ENCODE data around the gene SLC13A3.

SLC13A3 gene

DNA sequence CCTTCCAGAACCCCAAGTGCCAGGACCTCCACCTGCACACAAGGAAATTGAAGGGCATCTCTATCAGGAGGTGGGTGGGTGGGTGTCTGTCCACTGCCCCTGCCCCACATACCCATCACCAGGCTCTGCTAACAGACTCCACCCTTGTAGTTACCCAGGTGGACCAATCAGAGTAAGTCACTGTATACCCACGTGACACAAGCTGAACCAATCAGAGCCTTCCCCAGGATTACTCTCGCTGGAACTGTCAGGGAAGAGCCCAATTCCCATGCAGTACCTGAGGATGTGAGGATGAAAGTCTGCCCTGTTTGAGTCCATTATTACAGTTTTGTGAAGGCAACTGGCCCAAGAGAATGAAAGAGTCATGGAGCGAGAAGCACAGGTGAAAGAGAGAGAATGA is 105.0 kb downstream of the SLC13A3 start:
- Mint-ChIP-seq H3K27me3 (peaks cover 0 to 7% of the 10 kb centered on the region in 2 donors), H3K4me1 (peaks cover 14 to 29% of the 10 kb centered on the region in 2 donors), H3K4me3 (no peak overlapping the region), H3K27ac (no peak overlapping the region), H3K36me3 (no peaks in the 10 kb centered on the region), H3K9me3 (no peaks in the 10 kb centered on the region)
- DNase-seq (no peak), ATAC-seq (replicated peaks) (no peak)

DNA sequence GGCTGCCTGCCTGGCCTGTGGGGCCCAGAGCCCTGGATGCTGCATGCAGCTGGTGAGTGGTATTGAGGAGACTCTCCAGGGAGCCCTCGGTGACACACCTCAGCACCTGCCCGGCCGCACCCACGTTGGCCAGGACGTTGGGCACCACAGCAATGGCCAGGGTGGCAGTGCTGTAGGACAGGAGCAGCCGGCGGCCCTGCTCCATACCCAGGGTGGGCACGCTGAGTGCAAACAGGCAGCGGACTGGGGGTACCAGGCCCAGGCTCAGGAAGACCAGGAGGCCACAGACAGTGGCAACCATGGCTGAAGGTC is 105.5 kb downstream of the SLC13A3 start:
- Mint-ChIP-seq H3K36me3 (no peaks in the 10 kb centered on the region), H3K27me3 (peaks cover 0 to 7% of the 10 kb centered on the region in 2 donors), H3K9me3 (no peaks in the 10 kb centered on the region), H3K4me1 (peaks cover 11 to 24% of the 10 kb centered on the region in 2 donors), H3K27ac (no peak overlapping the region), H3K4me3 (no peak overlapping the region)
- DNase-seq (no peak), ATAC-seq (replicated peaks) (no peak)

DNA sequence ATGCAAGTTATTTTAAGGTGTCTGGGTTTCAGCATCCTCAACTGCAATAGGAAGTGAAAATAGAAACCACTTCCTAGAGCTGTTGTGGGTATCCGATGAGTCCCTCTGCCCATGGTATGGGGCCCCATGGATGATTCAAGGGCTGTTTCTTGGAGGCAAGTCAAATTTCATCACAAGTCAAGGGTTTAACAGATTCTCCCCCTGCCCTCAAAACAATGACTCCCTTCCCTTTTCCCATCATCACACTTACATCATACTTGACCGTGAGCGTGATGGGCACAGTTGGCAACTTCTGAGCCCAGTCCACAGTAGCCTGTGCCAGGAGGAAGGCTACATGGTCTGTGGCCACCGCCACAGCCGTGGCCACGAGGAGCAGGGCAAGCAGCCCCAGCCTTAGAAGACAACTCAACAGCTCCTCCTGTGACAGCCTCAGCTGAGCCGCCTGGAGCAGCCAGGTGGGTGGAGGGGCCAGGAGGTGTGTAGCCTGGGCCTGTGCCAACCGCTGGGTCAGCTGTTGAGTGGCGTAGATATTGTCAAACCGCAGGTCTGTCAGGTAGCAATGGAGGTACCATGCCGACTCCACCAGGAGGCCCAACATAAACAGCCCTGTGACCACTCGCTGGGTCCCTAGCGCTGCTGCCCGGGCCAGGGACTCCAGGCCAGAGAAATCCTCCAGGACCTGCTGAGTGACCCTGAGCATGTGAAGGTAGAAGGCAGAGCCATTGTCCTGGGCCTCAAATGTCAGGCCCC is 106.0 kb downstream of the SLC13A3 start:
- Mint-ChIP-seq H3K4me3 (no peak overlapping the region), H3K36me3 (no peaks in the 10 kb centered on the region), H3K4me1 (peaks cover 8 to 18% of the 10 kb centered on the region in 2 donors), H3K27ac (no peak overlapping the region), H3K27me3 (peaks cover 0 to 7% of the 10 kb centered on the region in 2 donors), H3K9me3 (no peaks in the 10 kb centered on the region)
- ATAC-seq (replicated peaks) (peak; percentile 85 to 90), DNase-seq (no peak)

DNA sequence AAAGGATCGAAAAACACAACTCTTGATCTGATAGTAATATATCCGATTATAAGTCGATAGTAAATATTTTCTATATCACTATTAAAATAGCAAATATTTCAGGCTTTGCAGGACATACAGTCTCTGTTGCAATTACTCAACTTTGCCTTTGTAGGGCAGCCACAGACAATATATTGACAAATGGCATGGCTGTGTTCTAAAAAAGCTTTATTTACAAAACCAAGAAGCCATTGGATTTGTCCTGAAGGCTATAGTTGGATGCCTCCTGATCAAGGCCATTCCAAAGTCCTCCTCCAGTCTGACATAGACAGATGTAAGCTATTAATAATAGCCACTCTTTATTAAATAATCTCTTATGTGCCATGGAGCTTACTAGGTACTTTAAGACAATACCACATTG is 106.7 kb downstream of the SLC13A3 start:
- Mint-ChIP-seq H3K4me1 (peaks cover 7 to 16% of the 10 kb centered on the region in 2 donors), H3K9me3 (no peaks in the 10 kb centered on the region), H3K36me3 (no peaks in the 10 kb centered on the region), H3K4me3 (no peak overlapping the region), H3K27ac (no peak overlapping the region), H3K27me3 (peaks cover 0 to 7% of the 10 kb centered on the region in 2 donors)
- peak in 1 of 2 donors; percentile 21 for ATAC-seq (replicated peaks)
- DNase-seq = no peak

DNA sequence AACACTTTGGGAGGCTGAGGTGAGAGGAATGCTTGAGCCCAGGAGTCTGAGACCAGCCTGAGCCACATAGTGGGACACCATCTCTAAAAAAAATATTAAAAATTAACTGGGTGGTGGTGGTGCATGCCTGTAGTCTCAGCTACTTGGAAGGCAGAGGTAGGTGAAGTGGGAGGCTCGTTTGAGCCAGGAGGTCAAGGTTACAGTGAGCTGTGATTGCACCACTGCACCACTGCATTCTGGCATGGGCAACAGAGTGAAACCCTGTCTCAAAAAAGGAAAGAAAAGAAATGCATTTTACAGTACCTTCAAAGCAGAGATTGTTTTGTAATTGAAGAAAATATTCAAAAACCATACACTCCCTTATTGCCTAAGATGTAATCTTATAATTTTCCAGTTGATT is 107.3 kb downstream of the SLC13A3 start:
- Mint-ChIP-seq H3K36me3 (no peaks in the 10 kb centered on the region), H3K27ac (no peak overlapping the region), H3K9me3 (no peaks in the 10 kb centered on the region), H3K4me3 (no peak overlapping the region), H3K4me1 (peaks cover 7 to 16% of the 10 kb centered on the region in 2 donors), H3K27me3 (peaks cover 5 to 13% of the 10 kb centered on the region in 2 donors)
- ATAC-seq (replicated peaks) = no peak
- no peak for DNase-seq

DNA sequence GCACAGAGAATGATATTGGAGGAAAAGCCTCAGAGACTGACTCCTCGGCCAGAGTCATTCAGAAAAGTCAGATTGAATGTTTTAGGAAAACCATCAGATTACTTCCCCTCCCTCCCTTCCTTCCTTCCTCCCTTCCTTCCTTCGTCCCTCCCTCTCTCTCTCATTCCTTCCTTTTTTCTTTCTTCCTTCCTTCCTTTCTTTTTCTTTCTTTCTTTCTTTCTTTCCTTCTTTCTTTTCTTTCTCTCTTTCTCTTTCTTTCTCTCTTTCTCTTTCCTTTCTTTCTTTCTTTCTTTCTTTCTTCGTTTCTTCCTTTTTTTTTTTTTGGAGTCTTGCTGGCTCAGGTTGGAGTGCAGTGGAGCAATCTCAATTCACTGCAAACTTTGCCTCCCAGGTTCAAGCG is 108.2 kb downstream of the SLC13A3 start:
- Mint-ChIP-seq H3K27ac (no peak overlapping the region), H3K36me3 (no peaks in the 10 kb centered on the region), H3K4me1 (peaks cover 7 to 16% of the 10 kb centered on the region in 2 donors), H3K27me3 (peaks cover 5 to 22% of the 10 kb centered on the region in 2 donors), H3K9me3 (no peaks in the 10 kb centered on the region), H3K4me3 (no peak overlapping the region)
- ATAC-seq (replicated peaks) = no peak
- DNase-seq = no peak

DNA sequence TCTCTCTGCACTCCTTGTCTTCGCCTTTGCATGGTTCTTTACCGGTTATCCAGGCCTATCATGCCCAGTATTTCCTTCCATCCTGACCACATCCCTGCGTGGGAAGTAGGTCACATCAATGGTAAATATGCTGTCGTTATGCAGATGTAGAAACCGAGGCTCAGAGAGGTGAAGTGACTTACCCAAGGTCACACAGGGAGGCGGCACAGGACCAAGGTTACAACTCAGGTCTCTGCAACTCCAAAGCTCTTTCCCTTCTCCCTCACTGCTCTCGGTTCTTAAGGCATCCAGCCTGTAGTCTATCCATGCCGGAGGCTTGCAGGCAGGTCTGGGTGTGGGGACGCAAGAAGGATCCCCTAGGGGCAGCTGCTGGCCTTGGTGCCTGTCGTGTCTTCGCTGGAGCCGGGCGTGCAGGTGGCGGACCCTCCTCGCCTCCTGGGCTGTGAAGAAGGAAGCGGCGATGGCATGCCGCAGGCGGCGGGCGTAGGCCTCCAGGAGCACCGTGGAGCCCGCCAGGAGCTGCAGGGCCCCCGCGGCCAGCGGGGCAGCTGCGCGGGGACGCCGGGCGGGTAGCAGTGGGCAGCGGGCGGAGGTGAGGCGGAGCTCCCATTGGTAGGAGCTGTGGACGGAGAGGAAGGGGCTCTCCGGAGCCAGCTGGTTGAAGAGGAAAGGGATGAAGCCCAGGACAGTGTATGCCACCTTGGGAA is 109.9 kb downstream of the SLC13A3 start:
- Mint-ChIP-seq H3K4me3 (no peak overlapping the region), H3K9me3 (no peaks in the 10 kb centered on the region), H3K27ac (no peak overlapping the region), H3K36me3 (no peaks in the 10 kb centered on the region), H3K27me3 (peaks cover 5 to 34% of the 10 kb centered on the region in 2 donors), H3K4me1 (peaks cover 7 to 16% of the 10 kb centered on the region in 2 donors)
- DNase-seq (no peak), ATAC-seq (replicated peaks) (no peak)

DNA sequence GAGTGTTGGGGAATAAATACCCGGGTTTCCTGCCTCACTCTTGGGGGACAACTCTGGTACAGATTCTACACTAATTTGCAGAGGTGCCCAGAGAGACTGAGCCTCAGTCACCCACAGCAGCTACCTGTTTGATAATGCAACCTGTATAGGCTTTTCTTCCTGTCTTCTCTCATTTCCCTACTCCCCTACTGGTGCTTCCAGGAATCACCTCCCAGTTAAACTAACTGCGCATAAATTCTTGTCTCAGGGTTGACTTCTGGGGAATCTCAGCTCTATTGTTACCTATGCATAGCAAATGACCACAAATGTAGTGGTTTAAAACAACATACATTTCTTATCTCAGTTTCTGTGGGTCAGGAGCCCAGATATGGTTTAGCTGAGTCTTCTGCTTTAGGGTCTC is 112.1 kb downstream of the SLC13A3 start:
- Mint-ChIP-seq H3K9me3 (no peaks in the 10 kb centered on the region), H3K4me3 (no peak overlapping the region), H3K27me3 (peaks cover 5 to 39% of the 10 kb centered on the region in 2 donors), H3K36me3 (no peaks in the 10 kb centered on the region), H3K4me1 (peaks cover 0 to 4% of the 10 kb centered on the region in 2 donors), H3K27ac (no peak overlapping the region)
- no peak for DNase-seq
- ATAC-seq (replicated peaks) = no peak

DNA sequence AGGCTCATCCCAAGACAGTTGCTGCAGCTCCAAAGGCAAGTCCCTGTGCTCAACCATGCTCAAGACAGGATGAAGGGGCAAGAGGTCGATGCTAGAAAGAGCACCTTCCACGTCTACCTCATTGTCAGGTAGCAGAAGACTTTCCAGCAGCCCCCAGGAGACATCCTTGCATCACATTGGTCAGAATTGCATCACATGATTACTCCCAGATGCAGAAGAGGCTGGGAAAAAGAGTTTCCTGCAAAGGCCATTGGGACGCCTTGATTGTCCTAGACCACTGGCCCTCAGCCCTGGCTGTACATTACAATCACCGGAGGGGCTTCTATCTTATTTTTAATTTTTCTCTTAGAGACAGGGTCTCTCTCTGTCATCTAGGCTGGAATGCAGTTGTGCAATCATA is 120.6 kb downstream of the SLC13A3 start:
- DNase-seq (no peak), ATAC-seq (replicated peaks) (no peak)
- H3K27me3 Mint-ChIP-seq = peaks cover 23 to 28% of the 10 kb centered on the region in 2 donors
- H3K9me3 Mint-ChIP-seq = no peaks in the 10 kb centered on the region
- no peaks in the 10 kb centered on the region for H3K4me1 Mint-ChIP-seq
- H3K4me3 Mint-ChIP-seq = no peak overlapping the region
- H3K36me3 Mint-ChIP-seq = no peaks in the 10 kb centered on the region
- no peak overlapping the region for H3K27ac Mint-ChIP-seq

DNA sequence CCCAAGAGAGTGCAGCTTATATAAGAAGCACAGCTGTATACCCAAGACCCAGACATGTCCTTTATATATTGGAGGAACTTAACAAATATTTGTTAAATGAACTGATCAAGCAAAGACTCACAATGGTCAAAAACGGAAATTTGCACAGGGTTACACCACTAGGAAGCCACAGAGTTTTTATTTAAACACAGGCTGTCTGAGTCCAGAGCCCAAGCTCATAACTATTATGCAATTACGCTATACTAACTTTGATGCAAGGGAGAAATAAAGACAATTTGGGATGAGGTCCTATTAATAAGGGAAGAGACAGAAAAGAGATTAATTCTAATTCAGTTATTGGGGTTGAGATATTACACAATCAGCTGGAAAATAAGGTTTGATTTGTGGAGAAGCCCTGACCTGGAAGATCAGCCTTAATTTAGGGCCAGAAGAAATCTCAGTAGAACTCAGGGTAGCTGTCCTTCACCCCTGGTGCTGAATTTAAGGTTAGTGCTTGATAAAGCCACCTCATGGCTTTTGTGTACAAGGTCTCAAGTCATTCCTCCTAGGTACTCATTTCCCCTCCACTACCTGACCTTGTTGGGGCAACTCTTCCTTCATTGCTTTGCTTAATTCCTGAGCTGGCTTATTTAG is 127.4 kb downstream of the SLC13A3 start:
- peaks cover 0 to 2% of the 10 kb centered on the region in 2 donors for H3K4me1 Mint-ChIP-seq
- ATAC-seq (replicated peaks) = no peak
- no peak for DNase-seq

DNA sequence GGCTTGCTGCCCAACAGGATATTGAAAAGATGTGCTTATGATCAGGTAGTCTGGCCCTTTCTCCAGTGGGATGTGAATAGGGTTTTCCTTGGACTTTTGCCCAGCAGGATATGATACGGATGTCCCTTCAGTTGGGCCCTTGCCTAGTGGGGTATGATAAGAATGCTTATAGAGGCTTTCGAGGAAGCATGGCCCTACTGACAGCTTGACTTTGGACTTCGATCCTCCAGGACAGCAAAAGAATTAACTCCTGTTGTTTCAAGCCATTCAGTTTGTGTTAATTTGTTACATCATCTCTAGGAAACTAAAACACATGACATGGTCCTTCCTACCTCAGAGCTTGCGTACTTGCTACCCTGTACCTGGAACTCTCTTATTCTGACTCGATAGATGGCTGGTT is 128.2 kb downstream of the SLC13A3 start:
- Mint-ChIP-seq H3K4me1 (peaks cover 0 to 2% of the 10 kb centered on the region in 2 donors), H3K27ac (no peak overlapping the region), H3K9me3 (no peaks in the 10 kb centered on the region), H3K27me3 (peaks cover 29 to 30% of the 10 kb centered on the region in 2 donors), H3K36me3 (no peaks in the 10 kb centered on the region), H3K4me3 (no peak overlapping the region)
- no peak for ATAC-seq (replicated peaks)
- no peak for DNase-seq

More for the DNA sequence above, 127.4 kb downstream of the SLC13A3 start:
- H3K9me3 Mint-ChIP-seq = no peaks in the 10 kb centered on the region
- no peak overlapping the region for H3K4me3 Mint-ChIP-seq
- H3K27ac Mint-ChIP-seq = no peak overlapping the region
- H3K27me3 Mint-ChIP-seq = peaks cover 29 to 34% of the 10 kb centered on the region in 2 donors
- H3K36me3 Mint-ChIP-seq = no peaks in the 10 kb centered on the region

DNA sequence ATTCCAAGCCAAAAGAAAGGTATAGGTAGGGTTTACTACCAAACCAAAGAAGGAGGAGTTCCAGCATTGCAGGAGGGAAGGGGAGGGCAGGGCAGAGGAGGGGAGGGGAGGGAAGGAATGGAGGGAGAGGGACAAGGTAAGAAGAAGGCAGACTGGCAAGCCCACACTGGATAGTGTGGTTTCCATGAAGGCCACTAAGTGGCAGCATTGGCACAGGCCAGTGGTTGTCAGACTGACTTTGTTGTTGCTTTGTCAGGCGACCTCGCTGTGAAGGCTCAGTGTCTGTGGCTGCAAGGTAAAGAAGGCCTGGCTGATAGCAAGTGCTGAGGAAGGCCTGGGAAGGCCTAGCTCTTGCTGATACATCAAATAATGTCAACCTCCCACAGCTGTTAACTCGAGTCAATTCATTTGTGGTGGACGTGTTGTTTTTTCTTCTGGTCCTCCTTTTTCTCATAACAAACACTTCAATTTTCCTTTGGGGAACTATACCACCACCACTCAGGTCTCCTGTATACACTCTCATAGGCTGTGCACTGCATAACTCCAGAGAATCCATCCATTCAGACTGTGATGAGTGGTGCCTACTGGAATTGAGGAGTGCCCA is 130.2 kb downstream of the SLC13A3 start:
- H3K36me3 Mint-ChIP-seq = no peaks in the 10 kb centered on the region
- no peaks in the 10 kb centered on the region for H3K9me3 Mint-ChIP-seq
- H3K27me3 Mint-ChIP-seq = peaks cover 21 to 28% of the 10 kb centered on the region in 2 donors
- DNase-seq (peak; percentile 47), ATAC-seq (replicated peaks) (peak; percentile 95 to 96)
- H3K4me1 Mint-ChIP-seq = peaks cover 0 to 2% of the 10 kb centered on the region in 2 donors
- H3K27ac Mint-ChIP-seq = no peak overlapping the region
- H3K4me3 Mint-ChIP-seq = no peak overlapping the region

DNA sequence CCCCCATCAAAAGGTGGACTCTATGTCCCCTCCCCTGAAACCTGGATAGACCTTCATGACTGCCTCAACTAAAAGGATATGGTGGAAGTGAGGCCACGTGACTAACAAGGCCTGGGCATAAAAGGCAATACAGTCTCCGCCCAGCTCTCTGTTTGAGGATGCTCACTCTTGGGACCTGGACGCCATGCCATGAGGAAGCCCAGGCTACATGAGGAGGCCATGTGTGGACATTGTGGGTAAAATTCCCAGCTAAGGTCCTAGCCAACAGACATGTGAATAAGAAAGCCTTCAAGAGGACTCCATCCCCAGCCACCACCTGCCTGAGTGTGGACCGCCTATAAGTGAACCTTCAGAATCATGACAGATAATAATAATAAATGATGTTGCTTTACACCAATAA is 130.7 kb downstream of the SLC13A3 start:
- peaks cover 21 to 27% of the 10 kb centered on the region in 2 donors for H3K27me3 Mint-ChIP-seq
- no peaks in the 10 kb centered on the region for H3K36me3 Mint-ChIP-seq
- no peak overlapping the region for H3K27ac Mint-ChIP-seq
- DNase-seq (no peak), ATAC-seq (replicated peaks) (peak in 1 of 2 donors; percentile 7)
- no peak overlapping the region for H3K4me3 Mint-ChIP-seq
- peaks cover 0 to 2% of the 10 kb centered on the region in 2 donors for H3K4me1 Mint-ChIP-seq
- no peaks in the 10 kb centered on the region for H3K9me3 Mint-ChIP-seq

DNA sequence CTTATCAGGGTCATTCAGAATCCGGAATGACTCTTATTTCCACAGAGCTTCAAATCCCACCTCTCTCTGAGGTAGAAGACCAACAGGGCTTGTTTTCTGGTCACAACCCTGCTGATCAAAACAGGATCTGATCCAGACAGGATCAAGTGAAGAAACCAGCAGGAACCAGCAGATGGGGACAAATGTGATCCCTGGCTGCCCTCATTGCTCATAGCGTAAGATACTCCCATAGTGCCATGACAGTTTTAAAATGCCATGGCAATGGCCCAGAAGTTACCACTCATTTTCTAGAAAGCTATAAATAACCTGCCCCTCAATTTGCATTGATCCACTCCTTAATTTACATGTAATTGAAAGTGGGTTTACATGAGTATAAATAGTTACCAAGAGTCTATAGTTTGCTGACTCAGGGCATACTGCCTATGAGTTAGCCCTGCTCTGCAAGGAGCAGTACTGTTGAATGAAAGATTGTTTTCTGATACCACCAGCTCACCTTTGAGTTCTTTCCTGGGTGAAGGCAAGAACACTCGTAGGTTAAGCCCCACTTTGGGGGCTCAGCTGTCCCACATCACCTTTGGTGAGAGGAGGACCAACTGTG is 131.7 kb downstream of the SLC13A3 start:
- Mint-ChIP-seq H3K27ac (no peak overlapping the region), H3K4me1 (peaks cover 0 to 2% of the 10 kb centered on the region in 2 donors), H3K36me3 (no peaks in the 10 kb centered on the region), H3K27me3 (peaks cover 23 to 27% of the 10 kb centered on the region in 2 donors), H3K9me3 (no peaks in the 10 kb centered on the region), H3K4me3 (no peak overlapping the region)
- DNase-seq (no peak), ATAC-seq (replicated peaks) (no peak)

All from stimulated activated naive B cell treated with anti-CD40 and anti-IgM and Interleukin-4, amounts not matched to agents 10 μg/mL and 1 μg/mL and 100 μg/mL, for 72 hours (primary cell).